Measurements from ENCODE around the gene STX8. TPM values are rescaled to one million over a fixed set of nuclear protein-coding genes. Genes with fewer than 3 reads are reported as not detected.

STX8 gene
- polyA plus RNA-seq, 1 experiment, result 103 TPM

GRCh38 chr17:9473711-9474110, 101.9 kb downstream of the STX8 start:
- H3K27ac ChIP-seq (ENCODE audit: low read depth, low read length), result no peak overlapping the region
- POLR2A ChIA-PET, result no interaction called here
- TF ChIP-seq CTCF (IDR thresholded peaks at IDR 0.05; ENCODE audit: low read depth, low read length), result no peak

GRCh38 chr17:9472541-9472940, 103.1 kb downstream of the STX8 start:
- no peak overlapping the region for H3K4me3 ChIP-seq (ENCODE audit: low read depth, low read length)
- DNase-seq (ENCODE audit: low read depth, low spot score), result no peak
- no peaks in the 10 kb centered on the region for H3K9me3 ChIP-seq (ENCODE audit: control insufficient read depth, insufficient read depth, low read length)
- POLR2A ChIA-PET, result no interaction called here
- TF ChIP-seq CTCF (IDR thresholded peaks at IDR 0.05; ENCODE audit: low read depth, low read length), result no peak
- no peak overlapping the region for H3K27ac ChIP-seq (ENCODE audit: low read depth, low read length)
- CTCF ChIA-PET, result no interaction called here
- H3K27me3 ChIP-seq (ENCODE audit: control insufficient read depth, insufficient read depth, low read length), result no peaks in the 10 kb centered on the region

More at GRCh38 chr17:9473711-9474110, 101.9 kb downstream of the STX8 start:
- no peaks in the 10 kb centered on the region for H3K27me3 ChIP-seq (ENCODE audit: control insufficient read depth, insufficient read depth, low read length)
- CTCF ChIA-PET, result no interaction called here
- no peak overlapping the region for H3K4me3 ChIP-seq (ENCODE audit: low read depth, low read length)
- no peaks in the 10 kb centered on the region for H3K9me3 ChIP-seq (ENCODE audit: control insufficient read depth, insufficient read depth, low read length)
- no peak for DNase-seq (ENCODE audit: low read depth, low spot score)

GRCh38 chr17:9472094-9472493, 103.5 kb downstream of the STX8 start:
- no peak overlapping the region for H3K4me3 ChIP-seq (ENCODE audit: low read depth, low read length)
- no peak overlapping the region for H3K27ac ChIP-seq (ENCODE audit: low read depth, low read length)
- POLR2A ChIA-PET, result no interaction called here
- no peak for DNase-seq (ENCODE audit: low read depth, low spot score)
- H3K27me3 ChIP-seq (ENCODE audit: control insufficient read depth, insufficient read depth, low read length), result no peaks in the 10 kb centered on the region
- H3K9me3 ChIP-seq (ENCODE audit: control insufficient read depth, insufficient read depth, low read length), result no peaks in the 10 kb centered on the region
- TF ChIP-seq CTCF (IDR thresholded peaks at IDR 0.05; ENCODE audit: low read depth, low read length), result no peak
- CTCF ChIA-PET, result no interaction called here

- no peak for DNase-seq (ENCODE audit: low read depth, low spot score)
Measured at GRCh38 chr17:9470171-9470570, 105.4 kb downstream of the STX8 start.

GRCh38 chr17:9468937-9469336, 106.7 kb downstream of the STX8 start:
- ChIA-PET CTCF (no interaction called here), POLR2A (no interaction called here)
- Histone ChIP-seq H3K27ac (ENCODE audit: low read depth, low read length) (no peak overlapping the region), H3K27me3 (ENCODE audit: control insufficient read depth, insufficient read depth, low read length) (no peaks in the 10 kb centered on the region), H3K4me3 (ENCODE audit: low read depth, low read length) (no peak overlapping the region), H3K9me3 (ENCODE audit: control insufficient read depth, insufficient read depth, low read length) (no peaks in the 10 kb centered on the region)
- TF ChIP-seq CTCF (IDR thresholded peaks at IDR 0.05; ENCODE audit: low read depth, low read length), result no peak
- no peak for DNase-seq (ENCODE audit: low read depth, low spot score)

More at GRCh38 chr17:9470171-9470570, 105.4 kb downstream of the STX8 start:
- no peaks in the 10 kb centered on the region for H3K9me3 ChIP-seq (ENCODE audit: control insufficient read depth, insufficient read depth, low read length)
- no peak for TF ChIP-seq CTCF (IDR thresholded peaks at IDR 0.05; ENCODE audit: low read depth, low read length)
- POLR2A ChIA-PET, result interaction anchor here (0.7 kb wide), 1 partner anchor 66 kb away, joined by 9 read pairs; no protein-coding TSS in a partner anchor
- H3K27ac ChIP-seq (ENCODE audit: low read depth, low read length), result no peak overlapping the region
- no peak overlapping the region for H3K4me3 ChIP-seq (ENCODE audit: low read depth, low read length)
- CTCF ChIA-PET, result interaction anchor here (0.6 to 1.0 kb wide), 2 partner anchors 56 to 64 kb away, joined by 3 read pairs; no protein-coding TSS in a partner anchor
- H3K27me3 ChIP-seq (ENCODE audit: control insufficient read depth, insufficient read depth, low read length), result no peaks in the 10 kb centered on the region
